HL-60 (cell line): ENCODE results near the gene KMT2A.

Experiments
- CTCF ChIP-seq: IDR thresholded peaks from one replicate; pipeline ENCODE4 v1.5.1; 2011; ENCODE audit warnings: low read length, control low read depth, inconsistent platforms; ENCODE audit not compliant: insufficient read depth
- GABPA ChIP-seq: IDR thresholded peaks from 2 replicates; pipeline ENCODE4 v1.6.1; 2012; ENCODE audit warnings: low read depth
- POLR2AphosphoS5 ChIP-seq: IDR thresholded peaks from 2 replicates; pipeline ENCODE4 v1.6.1; 2012; ENCODE audit warnings: low read depth

- TF ChIP-seq CTCF (no peak), POLR2AphosphoS5 (no peak), GABPA (no peak)
These were observed 95.3 kb downstream of the KMT2A start for GRCh38 chr11:118531597-118532084.
